Fibroblast of lung (primary cell): ENCODE data around the gene FBXO3.

Experiments used
- EZH2 ChIP-seq: IDR thresholded peaks from 2 replicates; pipeline ENCODE4 v1.5.1; 2012; ENCODE audit warnings: low read length, control low read depth, mild to moderate bottlenecking; ENCODE audit errors: missing control alignments
- TF ChIP-seq, protein P1 (sequence below), 2 donors: IDR thresholded peaks in 1 of 2; conservative IDR thresholded peaks in 1 of 2; 1 replicate in 1 of 2; 2 replicates in 1 of 2; pipeline ENCODE4 v1.5.1; 2011 to 2012; ENCODE audit warnings: low read length in 2 of 2, control low read depth in 1 of 2, inconsistent platforms in 1 of 2, low read depth in 1 of 2, mild to moderate bottlenecking in 1 of 2

- TF ChIP-seq, protein P1, sequence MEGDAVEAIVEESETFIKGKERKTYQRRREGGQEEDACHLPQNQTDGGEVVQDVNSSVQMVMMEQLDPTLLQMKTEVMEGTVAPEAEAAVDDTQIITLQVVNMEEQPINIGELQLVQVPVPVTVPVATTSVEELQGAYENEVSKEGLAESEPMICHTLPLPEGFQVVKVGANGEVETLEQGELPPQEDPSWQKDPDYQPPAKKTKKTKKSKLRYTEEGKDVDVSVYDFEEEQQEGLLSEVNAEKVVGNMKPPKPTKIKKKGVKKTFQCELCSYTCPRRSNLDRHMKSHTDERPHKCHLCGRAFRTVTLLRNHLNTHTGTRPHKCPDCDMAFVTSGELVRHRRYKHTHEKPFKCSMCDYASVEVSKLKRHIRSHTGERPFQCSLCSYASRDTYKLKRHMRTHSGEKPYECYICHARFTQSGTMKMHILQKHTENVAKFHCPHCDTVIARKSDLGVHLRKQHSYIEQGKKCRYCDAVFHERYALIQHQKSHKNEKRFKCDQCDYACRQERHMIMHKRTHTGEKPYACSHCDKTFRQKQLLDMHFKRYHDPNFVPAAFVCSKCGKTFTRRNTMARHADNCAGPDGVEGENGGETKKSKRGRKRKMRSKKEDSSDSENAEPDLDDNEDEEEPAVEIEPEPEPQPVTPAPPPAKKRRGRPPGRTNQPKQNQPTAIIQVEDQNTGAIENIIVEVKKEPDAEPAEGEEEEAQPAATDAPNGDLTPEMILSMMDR (conservative IDR thresholded peaks at IDR 0.05 in 1 of 2, IDR thresholded peaks at IDR 0.05 in 1 of 2; ENCODE audit: low read depth in 1 of 2, low read length in 2 of 2): no peak
- TF ChIP-seq EZH2: no peak
These were observed 26.3 kb downstream of the FBXO3 start for GRCh38 chr11:33747979-33748378.
